ENCODE measurements around the gene GPR78. TPM values are rescaled to one million over a fixed set of nuclear protein-coding genes. Genes with fewer than 3 reads are reported as not detected.

Gene GPR78
- total and polyA plus RNA-seq, 4 donors: not detected

GRCh38 chr4:8614365-8615193, 34.4 kb downstream of the GPR78 start (continued):
- no peak for TF ChIP-seq REST (IDR thresholded peaks at IDR 0.05)

- Histone ChIP-seq H3K27ac (ENCODE audit: low read depth in 1 of 2, low read length in 2 of 2) (no peak overlapping the region), H3K4me3 (ENCODE audit: low read depth in 1 of 3, low read length in 3 of 3) (no peak overlapping the region), H3K9me3 (ENCODE audit: control insufficient read depth in 4 of 4, low read length in 3 of 4) (no peaks in the 10 kb centered on the region), H3K9ac (ENCODE audit: low read depth in 1 of 2, low read length in 2 of 2) (no peak overlapping the region), H3K4me1 (ENCODE audit: control insufficient read depth in 4 of 4, insufficient read depth in 4 of 4, low read length in 3 of 4) (no peaks in the 10 kb centered on the region), H3K27me3 (ENCODE audit: control insufficient read depth in 4 of 4, insufficient read depth in 4 of 4, low read length in 3 of 4) (no peaks in the 10 kb centered on the region), H3K36me3 (ENCODE audit: control insufficient read depth in 4 of 4, insufficient read depth in 3 of 4, low read depth in 1 of 4, low read length in 3 of 4) (no peaks in the 10 kb centered on the region)
- WGBS: 81% methylated on average over 13 of the region's 13 CpGs
- TF ChIP-seq RXRA (IDR thresholded peaks at IDR 0.05) (no peak), FOXA1 (IDR thresholded peaks at IDR 0.05) (no peak), ZBTB33 (IDR thresholded peaks at IDR 0.05) (no peak), REST (IDR thresholded peaks at IDR 0.05) (no peak), TAF1 (conservative IDR thresholded peaks at IDR 0.05) (no peak), YY1 (IDR thresholded peaks at IDR 0.05) (no peak), EGR1 (IDR thresholded peaks at IDR 0.05; ENCODE audit: low read depth in 2 of 2) (no peak), CTCF (IDR thresholded peaks at IDR 0.05; ENCODE audit: low read depth, low read length, missing input control) (no peak)
- DNase-seq (ENCODE audit: low spot score): no peak
These were observed 35.2 kb downstream of the GPR78 start for GRCh38 chr4:8615366-8615765.
